GM12892 (cell line): Measurements from ENCODE around the gene DDX51.

Experiments
- DNase-seq: peaks from one replicate; pipeline ENCODE4 v3.0.0; 2011; ENCODE audit not compliant: insufficient read length
- FAIRE-seq: peaks from 2 replicates; lab custom pipeline; 2011; peaks lifted over from hg19 to GRCh38; lab: Jason Lieb, UNC
- POLR2A ChIP-seq: IDR thresholded peaks from 2 replicates; pipeline ENCODE4 v1.6.1; 2011; ENCODE audit warnings: low read depth, low read length, control low read depth
- POLR2AphosphoS5 ChIP-seq: IDR thresholded peaks from 2 replicates; pipeline ENCODE4 v1.6.1; 2011; ENCODE audit warnings: low read depth, low read length, control low read depth
- TAF1 ChIP-seq: IDR thresholded peaks from 2 replicates; pipeline ENCODE4 v1.6.1; 2011; ENCODE audit warnings: low read depth, mild to moderate bottlenecking, control low read depth, low read length, borderline replicate concordance

DDX51 gene

GRCh38 chr12:132176385-132176919, 32.3 kb upstream of the DDX51 start:
- FAIRE-seq (no peak), DNase-seq (no peak)
- TF ChIP-seq TAF1: no peak
- TF ChIP-seq POLR2AphosphoS5: no peak
- no peak for TF ChIP-seq POLR2A

GRCh38 chr12:132175496-132176384, 31.6 kb upstream of the DDX51 start:
- TF ChIP-seq POLR2A (no peak), TAF1 (no peak), POLR2AphosphoS5 (no peak)
- FAIRE-seq (no peak), DNase-seq (no peak)

GRCh38 chr12:132174839-132175490, 30.8 kb upstream of the DDX51 start:
- TF ChIP-seq TAF1 (no peak), POLR2A (no peak), POLR2AphosphoS5 (no peak)
- FAIRE-seq: no peak

GRCh38 chr12:132174015-132174838, 30.1 kb upstream of the DDX51 start:
- FAIRE-seq (no peak), DNase-seq (no peak)
- TF ChIP-seq TAF1: no peak
- TF ChIP-seq POLR2A: no peak
- no peak for TF ChIP-seq POLR2AphosphoS5

More at GRCh38 chr12:132174839-132175490, 30.8 kb upstream of the DDX51 start:
- DNase-seq: no peak

GRCh38 chr12:132173135-132174014, 29.3 kb upstream of the DDX51 start:
- FAIRE-seq (no peak), DNase-seq (no peak)
- TF ChIP-seq TAF1: no peak
- TF ChIP-seq POLR2A: no peak
- no peak for TF ChIP-seq POLR2AphosphoS5

- no peak for TF ChIP-seq POLR2AphosphoS5
- no peak for TF ChIP-seq POLR2A
- no peak for TF ChIP-seq TAF1
- FAIRE-seq (no peak), DNase-seq (no peak)
These were observed 28.5 kb upstream of the DDX51 start for GRCh38 chr12:132172619-132173018.

- TF ChIP-seq POLR2A (no peak), POLR2AphosphoS5 (no peak), TAF1 (no peak)
- FAIRE-seq (no peak), DNase-seq (no peak)
These were observed 27.9 kb upstream of the DDX51 start for GRCh38 chr12:132171968-132172521.

GRCh38 chr12:132171293-132171967, 27.3 kb upstream of the DDX51 start:
- TF ChIP-seq POLR2A (no peak), TAF1 (no peak), POLR2AphosphoS5 (no peak)
- no peak for FAIRE-seq
- DNase-seq: no peak

- no peak for DNase-seq
- no peak for FAIRE-seq
- TF ChIP-seq POLR2AphosphoS5 (no peak), TAF1 (no peak), POLR2A (no peak)
These were observed 26.6 kb upstream of the DDX51 start for GRCh38 chr12:132170637-132171292.
